ENCODE measurements around the gene EVL. TPM values are rescaled to one million over a fixed set of nuclear protein-coding genes. Genes with fewer than 3 reads are reported as not detected.

Gene EVL
- total and polyA plus RNA-seq, 2 of the 8 experiments (the other 6 are each of a cell fraction or from before 2014, with no cell fraction given) = 30.7 to 64.6 TPM

DNA sequence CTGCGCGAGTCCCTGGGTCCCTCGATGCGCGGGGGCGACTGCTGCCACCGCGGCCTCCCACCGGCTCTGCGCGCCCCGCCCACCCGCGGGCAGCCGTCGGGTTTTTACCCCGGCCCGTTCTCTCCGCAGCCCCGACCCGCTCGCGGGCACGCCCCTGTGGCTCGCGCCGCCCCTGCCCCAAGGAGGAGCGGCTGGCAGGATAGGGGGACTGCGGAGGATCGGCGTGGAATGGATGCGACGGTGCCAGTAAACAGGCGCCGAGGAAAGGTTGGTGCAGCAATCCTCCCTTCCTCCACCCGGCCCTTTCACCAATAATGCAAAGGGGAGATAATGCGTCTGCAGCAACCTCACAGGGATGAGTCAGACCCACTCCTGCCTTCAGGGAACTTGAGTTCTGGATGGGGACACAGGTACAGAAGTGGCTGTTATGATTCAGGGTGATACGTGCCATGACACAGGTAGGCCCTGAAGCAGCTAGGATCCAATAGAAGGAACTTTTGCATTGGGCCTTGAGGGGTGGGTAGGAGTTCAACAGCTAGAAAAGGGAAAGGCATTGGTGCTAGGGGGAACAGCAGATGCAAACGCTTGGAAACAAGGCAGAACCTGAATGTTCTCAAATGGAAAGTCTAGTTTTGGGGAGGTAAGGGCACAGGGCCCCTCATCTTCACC is 94.8 kb downstream of the EVL start (continued):
- TF ChIP-seq CHD7 (IDR thresholded peaks at IDR 0.05; ENCODE audit: insufficient replicate concordance, low read length) (no peak), TBP (IDR thresholded peaks at IDR 0.05; ENCODE audit: low read depth, low read length) (no peak), CBX8 (IDR thresholded peaks at IDR 0.05; ENCODE audit: borderline replicate concordance, low read depth, low read length) (no peak), BACH1 (IDR thresholded peaks at IDR 0.05; ENCODE audit: low read length) (no peak), JUND (IDR thresholded peaks at IDR 0.05; ENCODE audit: low read length) (peak; percentile 15; the same call in 1 of the 2 replicates), SIX5 (IDR thresholded peaks at IDR 0.05; ENCODE audit: low read depth, low read length) (no peak), CHD2 (IDR thresholded peaks at IDR 0.05; ENCODE audit: low read length) (no peak), SP2 (IDR thresholded peaks at IDR 0.05; ENCODE audit: low read length) (no peak), RXRA (IDR thresholded peaks at IDR 0.05; ENCODE audit: insufficient read depth, low read depth, low read length) (no peak), EZH2 (IDR thresholded peaks at IDR 0.05; ENCODE audit: low read depth, low read length, severe bottlenecking) (no peak), TCF12 (IDR thresholded peaks at IDR 0.05; ENCODE audit: low read depth, low read length) (no peak), POLR2AphosphoS5 (IDR thresholded peaks at IDR 0.05; ENCODE audit: low read depth, low read length) (no peak)

Measured in H1 (cell line).